CD4-positive, alpha-beta T cell treated with Interleukin-17A for 1 hour (primary cell): ENCODE results near the gene PRKACA.

Source experiments
- DNase-seq: peaks from one replicate; pipeline ENCODE4 v3.0.0-alpha.2; 2020

PRKACA gene

DNA sequence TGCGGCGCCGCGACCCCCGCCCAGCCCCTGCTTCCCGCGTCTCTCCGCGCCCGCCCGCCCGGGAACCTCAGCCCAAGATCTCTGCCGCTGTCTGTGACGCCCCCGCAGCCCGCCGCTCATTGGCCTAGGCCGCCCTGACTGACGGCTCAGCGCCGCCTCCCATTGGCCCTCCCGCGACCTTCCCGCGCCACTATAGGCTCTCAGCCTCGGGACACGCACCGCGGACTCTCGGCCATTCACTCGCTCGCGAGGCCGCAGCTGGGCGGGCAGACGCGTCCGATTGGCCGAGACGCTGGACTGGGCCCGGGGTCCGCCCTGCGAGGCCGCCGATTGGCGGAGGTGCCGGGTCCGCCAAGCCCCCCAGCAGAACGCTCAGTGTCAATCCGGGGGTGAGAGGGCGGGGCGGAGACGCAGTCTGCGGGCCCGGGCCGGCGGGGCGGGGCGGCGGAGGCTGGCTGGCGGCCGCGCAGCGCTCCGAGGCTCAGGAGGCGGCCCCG, at the start of gene PRKACA:
Gene PRKACA, minus strand, starts transcription at position 95 of the 497 bp plus-strand sequence. CDS start 215 bp downstream, outside the sequence.
- peak; percentile 99 for DNase-seq

DNA sequence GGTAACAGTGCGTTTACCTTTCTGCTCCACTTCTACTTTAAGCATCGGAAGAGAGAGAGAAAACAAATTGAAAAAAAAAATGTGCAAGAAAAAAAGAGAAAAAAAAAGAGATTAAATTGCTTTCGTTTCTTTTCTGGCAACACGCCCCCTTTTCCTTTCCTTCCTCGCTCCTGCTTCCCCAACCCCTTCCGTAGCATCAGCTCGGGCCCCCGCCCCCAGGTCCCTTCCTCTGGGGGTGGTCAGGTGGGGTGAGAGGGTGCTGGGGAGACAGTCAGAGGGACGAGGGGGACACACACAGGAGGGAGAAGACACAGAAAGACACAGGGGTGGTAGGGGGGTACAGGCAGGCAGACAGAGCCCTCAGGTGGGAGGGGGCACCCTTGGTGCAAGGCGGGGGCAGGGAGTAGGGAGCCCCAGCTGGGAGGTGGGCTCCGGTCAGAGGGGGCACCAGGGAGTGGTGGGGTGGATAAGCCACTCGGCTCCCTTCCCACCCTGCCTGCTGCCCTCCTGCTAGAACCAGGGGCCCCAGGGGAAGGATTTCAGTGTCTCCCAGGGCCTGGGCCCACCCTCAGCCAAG, 49.5 kb upstream of the PRKACA start:
- peak; percentile 27 for DNase-seq

DNA sequence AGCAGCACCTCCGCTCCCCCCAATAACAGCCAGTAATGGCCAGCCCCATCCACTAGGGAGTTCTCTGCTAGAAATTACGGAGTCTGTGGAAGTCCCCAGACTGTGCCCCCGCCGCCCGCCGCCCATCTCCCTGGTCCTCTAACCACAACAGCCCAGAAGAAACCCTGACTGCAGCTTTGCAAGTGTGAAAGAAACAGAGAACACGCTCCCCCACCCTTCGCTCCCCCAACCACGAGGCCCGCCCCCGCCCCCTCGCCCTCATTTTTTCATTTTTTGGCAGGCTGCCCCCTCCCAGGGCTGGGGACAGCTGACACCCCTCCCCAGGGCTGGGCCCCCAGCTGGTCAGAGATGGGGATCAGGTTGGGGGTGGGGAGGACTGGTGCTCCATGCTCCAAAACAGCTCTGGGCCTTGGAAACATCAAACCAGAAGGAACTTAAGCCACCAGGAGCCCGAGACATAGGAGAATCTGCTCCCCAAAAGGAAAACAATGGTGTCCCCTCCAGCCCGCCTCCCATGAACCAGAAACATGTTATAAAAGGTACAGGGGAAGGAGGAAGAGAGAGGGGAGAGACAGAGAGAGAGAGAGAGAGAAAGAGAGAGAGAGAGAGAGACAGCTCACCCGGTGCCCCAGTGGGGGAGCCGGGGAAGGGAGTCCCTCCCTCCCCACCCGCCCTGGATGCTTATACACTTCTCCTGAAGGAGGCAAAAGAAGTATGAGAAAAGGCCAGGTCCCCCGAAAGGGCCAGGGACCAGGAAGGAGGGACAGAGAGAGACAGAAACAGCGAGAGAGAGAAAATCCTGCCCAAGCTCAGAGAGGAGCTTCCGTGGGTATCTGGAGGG, 48.6 kb upstream of the PRKACA start:
- DNase-seq = peak; percentile 47

DNA sequence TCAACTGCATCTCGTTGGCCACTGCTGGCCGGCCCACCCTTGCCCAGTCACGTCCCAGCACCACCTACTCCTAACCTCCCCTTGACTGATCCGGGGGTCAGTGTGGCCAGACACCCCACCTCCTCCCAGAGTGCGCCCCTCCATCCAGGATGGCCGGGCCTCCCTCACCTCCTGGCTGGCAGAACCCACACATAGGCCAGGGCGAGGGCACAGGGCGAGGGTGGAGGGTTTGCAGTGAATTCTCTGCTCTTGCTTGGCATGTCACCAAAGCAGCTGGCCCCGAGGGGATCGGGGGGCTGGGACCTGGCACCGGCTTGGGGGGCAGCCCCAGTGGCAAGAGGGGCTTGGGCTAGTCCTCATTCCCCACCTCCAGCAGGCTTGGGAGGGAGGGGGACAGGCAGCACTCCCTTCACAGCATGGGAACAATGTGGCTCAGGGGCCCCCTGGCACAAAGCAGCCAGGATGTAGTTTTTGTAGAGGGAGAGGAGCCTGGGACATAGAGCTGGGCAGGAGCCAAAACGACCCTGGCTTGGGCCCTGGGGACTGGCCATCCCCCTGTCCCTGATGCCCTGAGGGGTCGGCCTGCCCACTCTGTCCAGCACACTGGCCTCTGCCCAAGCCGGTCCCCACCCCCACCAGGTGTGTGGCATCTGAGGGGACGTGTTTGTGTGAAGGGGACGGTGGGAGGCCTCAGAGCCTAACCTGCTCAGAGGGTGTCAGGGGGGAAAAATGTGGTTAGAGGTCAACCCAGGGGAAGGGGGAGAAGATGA, 47.3 kb upstream of the PRKACA start:
- no peak for DNase-seq

DNA sequence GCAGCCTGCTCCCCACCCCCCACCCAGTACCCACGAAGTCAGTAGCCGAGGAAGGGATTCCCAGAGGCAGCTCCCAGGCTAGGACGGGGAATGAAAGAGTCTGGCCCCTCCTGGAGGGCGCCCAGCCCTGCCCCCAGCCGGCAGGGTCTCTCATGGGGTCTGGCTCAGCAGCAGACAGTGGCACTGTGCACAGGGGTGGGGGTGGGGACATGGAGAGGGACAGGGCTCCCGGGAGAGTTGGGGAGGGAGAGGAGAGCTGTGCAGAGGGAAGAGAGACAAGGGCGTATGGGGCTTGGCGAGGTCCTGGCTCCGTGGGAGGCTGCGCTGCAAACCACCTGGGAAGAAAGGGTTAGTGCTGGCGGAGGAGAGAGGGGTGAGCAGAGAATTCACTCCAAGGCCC, 46.5 kb upstream of the PRKACA start:
- no peak for DNase-seq

DNA sequence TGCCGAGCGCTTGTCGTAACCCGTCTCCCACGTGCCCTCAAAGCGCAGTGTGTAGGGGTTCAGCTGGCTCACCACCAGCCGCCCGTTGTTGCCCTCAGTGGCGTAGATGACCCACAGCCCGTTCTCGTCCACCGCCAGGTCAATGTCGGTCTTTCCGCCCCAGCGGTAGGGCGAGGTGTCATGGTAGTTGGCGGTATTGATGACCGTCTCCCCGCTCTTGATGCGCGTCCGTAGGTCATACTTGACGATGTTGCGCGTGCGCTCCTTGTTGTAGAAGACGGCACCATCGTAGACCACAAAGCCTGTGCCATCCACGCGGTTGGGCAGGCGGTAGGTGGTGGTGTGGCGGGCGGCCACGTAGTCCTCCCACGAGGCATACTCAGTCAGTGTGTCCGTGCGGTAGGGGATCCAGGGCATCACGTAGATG, 45.3 kb upstream of the PRKACA start:
- no peak for DNase-seq

DNA sequence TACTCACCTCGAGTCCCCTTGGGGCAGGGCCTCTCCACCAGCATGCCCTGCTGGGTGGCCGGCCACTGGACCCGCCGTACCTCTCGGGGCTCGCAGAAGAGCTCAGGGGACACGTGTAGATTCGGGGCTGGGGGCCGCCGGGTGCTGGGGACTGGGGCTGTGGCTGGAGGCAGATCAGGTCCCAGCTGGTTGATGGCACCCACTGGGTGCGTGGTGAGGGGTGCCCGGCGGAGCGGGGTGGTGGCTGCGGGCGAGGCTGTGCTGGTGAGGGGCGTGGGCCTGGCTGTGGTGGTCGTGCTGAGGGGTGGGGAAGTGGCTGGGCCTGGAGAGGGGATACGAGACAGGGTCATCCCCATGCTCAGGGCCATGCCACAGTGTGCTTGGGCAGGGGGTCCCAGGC, 43.7 kb upstream of the PRKACA start:
- DNase-seq = no peak

DNA sequence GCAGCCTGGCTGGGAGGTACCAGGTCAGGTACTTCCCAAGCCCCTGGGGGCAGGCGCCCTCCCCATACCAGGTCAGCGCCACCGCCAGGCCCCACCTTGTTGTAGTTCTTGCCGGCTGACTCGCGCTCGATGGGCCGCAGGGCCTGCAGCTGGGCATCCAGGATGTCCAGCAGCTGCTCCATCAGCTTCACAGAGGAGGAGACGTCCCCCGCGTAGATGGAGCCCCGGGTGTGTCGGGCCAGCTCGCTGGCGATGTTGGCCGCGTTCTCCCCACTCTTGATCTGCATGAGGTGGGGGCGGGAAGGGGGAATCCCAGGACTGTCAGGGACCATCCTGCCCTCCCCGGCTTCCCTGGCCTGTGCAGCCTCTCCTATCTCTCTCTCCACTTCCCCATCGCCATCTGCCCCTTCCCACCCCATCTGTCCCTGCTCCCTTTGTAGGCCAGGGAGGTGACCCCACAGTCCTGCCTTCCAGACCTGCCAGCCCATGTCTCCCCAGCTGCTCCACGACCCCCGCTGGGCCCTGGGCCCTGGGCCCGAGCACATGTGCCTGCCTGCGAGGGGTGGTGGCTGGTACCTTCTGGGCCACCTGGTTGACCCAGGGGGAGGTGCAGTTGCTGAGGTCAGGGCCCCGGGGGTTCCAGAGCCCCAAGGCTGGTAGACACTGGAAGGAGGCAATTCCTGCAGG, 42.6 kb upstream of the PRKACA start:
- no peak for DNase-seq

DNA sequence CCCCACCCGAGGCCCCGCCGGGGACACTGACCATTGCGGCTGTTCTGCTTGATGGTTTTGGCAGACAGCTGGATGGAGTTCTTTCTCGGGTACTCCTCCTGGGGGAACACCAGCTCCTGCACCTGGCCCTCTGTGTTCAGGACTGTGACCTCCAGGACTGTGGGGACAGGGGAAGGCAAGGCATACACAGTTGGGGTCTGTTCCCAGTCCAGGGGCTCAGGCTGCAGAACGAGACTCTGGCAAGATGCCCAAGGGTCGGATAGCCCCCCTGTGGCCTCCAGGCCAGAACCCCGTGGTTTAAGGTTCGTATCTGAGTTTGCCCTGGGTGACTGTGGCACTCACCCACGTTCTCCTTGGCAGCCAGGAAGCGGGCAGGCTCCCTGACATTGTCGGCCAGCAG, 41.5 kb upstream of the PRKACA start:
- no peak for DNase-seq

DNA sequence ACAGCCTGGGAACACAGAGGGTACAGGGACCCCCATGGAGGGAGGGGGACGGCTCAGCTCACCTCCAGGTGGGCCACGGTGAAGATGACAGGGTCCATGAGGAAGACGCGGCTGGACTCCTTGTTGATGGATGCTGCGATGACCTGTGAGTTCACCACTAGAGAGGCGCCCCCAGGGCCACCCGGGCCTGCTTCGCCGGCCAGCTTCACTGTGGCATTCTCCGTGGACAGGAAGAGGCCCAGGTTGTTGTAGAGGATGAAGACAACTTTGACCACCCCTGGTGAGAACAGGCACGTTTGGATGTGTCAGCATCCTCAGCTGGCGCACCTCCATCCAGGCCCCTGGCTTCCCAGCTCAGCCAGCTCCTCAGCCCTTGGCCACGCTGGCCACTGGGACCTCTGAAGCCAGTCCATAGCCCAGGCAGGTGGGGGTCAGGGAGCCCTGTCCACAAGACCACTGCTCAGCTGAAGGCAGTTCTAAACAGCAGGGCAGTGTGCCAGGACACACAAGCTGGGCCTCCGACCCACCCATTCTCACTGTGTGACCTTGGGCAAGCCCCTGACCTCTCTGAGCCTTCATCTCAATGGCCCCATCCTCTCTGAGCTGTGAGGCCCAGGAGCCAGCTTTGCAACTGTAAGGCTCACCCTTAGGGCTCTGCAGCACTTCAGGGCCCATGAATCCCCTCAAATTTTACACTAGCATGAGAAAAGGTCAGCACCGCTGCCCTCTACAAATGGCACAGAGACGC, 40.9 kb upstream of the PRKACA start:
- DNase-seq = no peak

DNA sequence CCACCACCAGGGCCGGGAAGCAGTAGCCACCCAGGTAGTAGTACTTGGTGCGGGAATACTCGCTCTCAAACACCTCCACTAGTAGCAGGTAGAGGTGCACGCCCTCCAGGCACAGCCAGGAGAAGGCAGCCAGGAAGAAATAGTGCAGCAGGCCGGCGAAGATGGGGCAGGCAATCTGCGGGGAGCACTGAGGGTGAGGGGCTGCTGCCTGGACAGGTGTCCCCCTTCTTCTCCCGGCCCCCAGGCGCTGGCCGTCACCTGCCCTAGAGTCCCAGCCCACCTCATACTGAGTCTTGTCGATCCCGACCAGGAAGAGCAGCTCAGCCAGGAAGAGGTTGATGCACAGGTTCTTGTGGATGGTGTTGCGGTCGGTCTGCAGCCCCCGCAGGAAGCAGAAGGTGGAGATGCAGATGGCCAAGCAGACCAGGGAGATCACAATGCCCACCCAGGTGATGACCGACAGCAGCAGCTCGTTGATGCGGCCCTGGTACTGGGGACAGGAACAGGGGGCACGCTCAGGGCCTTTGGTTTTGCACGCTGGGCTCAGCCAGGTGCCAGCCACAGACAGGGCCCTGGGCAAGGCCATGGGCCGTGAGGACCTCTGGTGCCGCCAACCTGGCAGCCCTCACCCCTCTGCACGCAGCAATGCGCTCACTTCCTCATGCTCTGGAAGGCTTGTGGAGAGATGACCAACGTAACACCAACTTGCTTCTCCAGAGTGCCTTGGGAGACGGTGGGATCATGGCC, 39.6 kb upstream of the PRKACA start:
- no peak for DNase-seq

DNA sequence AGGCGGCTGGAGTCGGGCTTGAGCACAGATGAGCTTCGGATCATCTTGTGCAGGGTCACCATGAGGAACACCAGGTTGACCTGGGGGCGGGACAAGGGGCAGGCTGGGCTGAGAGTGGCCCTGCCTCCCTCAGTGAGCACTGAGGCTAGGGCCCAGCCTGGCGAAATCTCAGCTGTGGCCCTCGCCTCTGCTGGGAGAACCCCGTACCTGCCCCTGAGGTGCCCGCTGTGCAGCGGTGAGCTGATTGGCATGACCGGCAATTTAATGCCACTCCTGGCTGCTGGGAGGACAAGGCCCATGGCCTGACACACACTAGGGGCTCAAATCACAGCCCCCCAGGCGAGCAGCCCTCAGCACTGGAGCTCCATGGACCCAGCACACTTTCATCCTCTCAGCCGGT, 38.6 kb upstream of the PRKACA start:
- no peak for DNase-seq

DNA sequence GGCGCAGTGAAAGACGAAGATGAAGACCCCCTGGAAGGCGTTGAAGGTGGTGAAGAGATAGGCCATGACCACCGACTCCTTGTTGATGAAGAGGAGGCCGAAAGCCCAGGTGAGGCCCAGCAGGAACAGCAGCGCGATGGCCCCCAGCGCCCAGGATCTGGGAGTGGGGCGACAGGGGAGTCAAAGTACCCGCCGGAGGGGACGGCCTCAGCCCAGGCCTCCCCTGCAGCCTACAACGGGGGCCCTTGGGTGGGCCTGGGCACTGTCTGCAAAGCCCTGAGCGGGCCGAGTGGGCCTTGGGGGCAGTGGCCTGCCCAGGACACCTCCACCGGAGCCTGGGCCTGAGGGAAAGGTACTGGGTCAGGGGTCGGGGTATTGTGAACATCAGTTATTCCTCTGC, 37.8 kb upstream of the PRKACA start:
- DNase-seq = no peak

DNA sequence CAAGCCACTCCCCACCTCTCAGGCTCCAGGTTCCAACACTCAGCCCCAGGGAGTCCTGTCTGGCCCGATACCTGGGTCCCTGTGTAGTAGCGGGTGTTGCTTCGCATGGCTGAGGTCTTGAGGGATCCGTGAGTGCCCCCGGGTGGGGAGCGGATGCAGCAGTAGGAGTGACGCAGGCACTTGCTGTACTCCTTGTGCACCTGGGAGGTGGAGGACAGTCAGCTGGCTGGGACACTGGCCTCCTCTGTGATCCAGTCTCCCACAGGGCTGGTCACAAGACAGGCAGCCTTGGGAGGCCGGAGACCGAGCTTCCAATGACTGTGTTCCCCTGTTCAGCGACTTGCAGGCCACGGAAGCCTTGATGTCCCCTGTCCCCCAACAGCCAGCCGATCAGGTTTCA, 35.2 kb upstream of the PRKACA start:
- no peak for DNase-seq

DNA sequence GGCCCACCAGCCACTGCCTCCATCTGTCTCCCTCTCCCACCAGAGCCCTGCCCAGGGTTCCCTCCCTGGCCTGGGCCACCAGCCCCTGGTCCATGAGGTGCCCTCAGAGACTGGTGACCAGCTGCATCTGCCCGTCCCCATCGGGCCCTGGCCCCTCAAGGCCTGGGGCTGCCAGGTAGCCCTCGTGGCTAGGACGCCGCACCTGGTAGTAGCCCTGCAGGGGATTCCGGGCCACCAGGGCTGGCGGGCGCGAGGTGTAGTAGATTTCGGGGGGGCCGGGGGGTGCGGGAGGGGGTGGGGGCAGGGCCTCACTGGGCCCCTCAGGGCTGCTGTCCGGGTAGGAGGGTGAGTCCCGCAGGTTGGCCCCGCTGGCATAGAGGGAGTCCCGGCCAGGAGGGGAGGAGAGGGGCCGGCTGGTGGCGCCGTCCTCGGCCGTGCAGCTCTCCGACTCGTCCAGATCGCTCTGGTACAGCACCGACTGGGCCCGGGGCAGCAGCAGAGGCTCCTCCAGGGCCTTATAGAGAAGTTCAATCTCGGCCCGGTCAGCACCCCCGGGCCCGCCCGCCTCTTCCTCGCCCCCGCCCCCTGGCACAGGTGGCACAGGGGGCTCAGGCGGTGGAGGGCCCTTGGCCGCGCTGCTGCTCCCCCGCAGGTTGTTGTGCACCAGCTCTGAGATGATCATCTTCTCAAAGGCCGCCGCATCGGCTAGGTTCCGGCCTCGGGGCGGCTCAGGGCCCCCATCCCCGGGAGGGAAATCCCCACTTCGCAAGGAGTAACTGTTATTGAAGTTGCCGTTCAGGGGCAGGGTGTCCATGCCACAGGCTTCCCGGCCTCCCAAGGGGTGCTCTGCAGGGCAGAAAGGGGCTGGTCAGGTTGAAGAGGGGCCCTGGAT, 33.5 kb upstream of the PRKACA start:
- no peak for DNase-seq

DNA sequence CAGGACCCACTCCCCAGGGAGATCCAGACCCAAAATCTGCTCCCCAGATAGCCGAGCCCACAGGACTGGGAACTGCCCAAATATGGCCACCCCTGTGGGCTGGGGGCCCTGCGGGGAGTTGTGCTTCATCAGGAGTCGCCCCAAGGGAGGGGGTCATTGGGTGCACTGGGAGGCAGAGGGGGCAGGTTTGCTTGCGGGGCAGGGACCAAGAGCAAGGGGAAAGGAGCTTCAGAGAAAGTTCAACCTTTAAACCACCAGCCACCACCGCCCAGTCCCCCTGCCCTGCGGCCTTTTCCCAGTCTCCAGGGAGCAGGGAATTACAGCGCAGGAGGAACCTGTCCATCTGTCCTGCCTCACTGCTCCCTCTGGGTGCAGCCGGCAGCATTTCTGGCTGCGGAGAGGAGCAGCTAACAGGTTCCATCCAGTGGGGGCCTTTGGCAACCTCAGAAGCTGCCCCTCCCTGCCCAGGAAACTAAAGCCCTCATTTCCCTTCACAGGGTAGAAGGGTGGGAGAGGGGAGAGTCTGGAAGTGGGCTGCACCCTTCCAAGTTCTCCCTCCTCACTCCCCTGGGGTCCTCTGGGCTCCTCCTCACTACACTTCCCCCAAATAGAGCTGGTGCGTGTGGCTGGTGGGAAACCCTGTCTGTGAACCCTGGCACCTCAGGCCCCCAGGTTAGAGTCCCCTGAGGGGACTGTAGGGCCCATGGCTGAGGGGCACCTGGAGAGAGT, 32.6 kb upstream of the PRKACA start:
- peak; percentile 17 for DNase-seq

DNA sequence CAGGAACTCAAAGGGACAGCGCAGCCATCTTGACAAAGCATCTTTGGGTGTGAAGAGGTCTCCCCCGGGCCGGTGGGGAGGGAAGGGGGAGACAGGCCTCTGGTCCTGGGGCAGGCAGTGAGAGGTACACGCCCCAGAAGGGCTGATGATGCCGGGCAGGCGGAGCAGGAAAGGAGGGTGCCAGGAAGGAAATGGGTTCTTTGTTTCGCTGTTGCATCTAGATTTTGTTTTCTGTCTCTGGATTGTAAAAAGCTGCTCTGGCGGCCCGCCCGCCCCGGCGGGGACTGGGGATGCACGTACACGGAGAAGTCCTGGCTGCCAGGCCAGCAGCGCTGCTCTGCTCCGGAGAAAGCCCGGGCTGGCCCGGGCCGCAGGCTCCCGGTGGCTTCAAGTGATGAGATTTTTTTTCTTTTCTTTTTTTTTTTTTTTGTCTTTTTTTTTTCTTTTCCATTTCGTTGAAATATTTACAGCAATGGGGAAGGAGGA, 32.0 kb upstream of the PRKACA start:
- peak; percentile 76 for DNase-seq

DNA sequence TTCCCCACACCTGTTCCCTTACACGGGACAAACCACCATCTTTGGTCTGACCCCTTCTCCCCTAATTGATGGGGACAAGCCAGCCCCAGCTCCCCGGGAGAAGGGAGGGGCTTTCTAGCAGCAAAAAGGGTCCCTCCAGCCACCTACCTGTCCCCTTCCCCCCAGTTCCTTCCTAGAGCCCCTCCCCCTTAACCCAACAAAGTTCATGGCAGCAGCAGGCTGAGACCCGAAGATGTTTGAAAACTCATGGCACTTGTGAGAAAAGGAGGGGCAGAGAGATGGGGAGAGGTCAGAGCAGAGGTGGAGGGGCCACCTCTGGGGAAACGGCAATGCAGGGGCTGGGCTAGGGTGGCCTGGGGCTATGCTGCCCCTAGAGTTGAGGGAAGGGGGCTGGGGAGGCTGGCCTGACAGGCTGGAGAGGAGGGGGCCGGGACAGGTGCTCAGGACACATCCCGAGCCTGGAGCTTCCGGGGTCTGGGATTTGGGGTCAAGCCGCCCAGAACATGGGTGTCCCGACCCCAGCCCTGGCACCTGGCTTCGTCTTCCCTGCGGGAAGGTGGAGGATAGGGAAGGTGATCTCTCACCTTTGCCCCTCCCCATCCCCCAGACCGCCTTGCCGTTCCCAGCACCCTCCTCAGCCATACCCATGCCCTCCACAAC, 31.3 kb upstream of the PRKACA start:
- no peak for DNase-seq
